ENCODE results near the gene CSNK1G1. TPM values are rescaled to one million over a fixed set of nuclear protein-coding genes. Genes with fewer than 3 reads are reported as not detected.

The CSNK1G1 gene
- total and polyA plus RNA-seq, 2 of the 8 experiments (the other 6 are each of a cell fraction or from before 2014, with no cell fraction given), result 6.0 to 12.9 TPM

DNA sequence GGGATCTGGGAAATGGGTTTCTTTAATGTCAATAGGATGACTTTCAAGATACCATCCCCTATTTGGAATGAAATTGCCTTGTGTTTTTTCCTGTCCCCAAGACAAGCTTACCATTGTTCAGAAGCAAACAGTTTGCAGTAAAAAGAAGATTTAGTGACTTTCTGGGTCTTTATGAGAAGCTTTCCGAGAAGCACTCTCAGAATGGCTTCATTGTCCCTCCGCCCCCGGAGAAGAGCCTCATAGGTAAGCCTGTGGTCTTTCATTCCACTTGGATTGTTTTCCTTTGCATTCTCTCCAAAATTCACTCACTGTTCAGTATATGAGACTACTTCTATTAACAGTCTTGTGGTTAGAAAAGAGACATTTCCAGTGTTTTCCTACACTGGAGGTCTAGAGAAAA, 230.0 kb downstream of the CSNK1G1 start:
- no peaks in the 10 kb centered on the region for H3K23me2 ChIP-seq (ENCODE audit: low read depth, low read length)
- H2AK5ac ChIP-seq (ENCODE audit: low read depth, low read length), result no peak overlapping the region
- no peak overlapping the region for H2BK5ac ChIP-seq (ENCODE audit: low read depth, low read length)
- H3K27ac ChIP-seq (ENCODE audit: low read depth, low read length), result no peak overlapping the region
- no peaks in the 10 kb centered on the region for H3K9me3 ChIP-seq (ENCODE audit: insufficient read depth in 2 of 2, low read depth in 1 of 2, low read length in 1 of 2)
- DNase-seq (ENCODE audit: low read depth in 1 of 2, low spot score in 2 of 2) (no peak), FAIRE-seq (no peak)
- H3K36me3 ChIP-seq (ENCODE audit: control insufficient read depth in 2 of 4, insufficient read depth in 4 of 4, low read length in 3 of 4), result peaks cover 10 to 42% (median 31%) of the 10 kb centered on the region in 4 experiments
- H3K4ac ChIP-seq (replicated peaks; ENCODE audit: insufficient read length, low read depth, low read length), result no peak overlapping the region
- POLR2A ChIA-PET (ENCODE audit: partially characterized antibody), result no interaction called here
- H4K20me1 ChIP-seq (replicated peaks in 1 of 2; ENCODE audit: control insufficient read depth in 1 of 2, insufficient read depth in 2 of 2, low read length in 2 of 2), result no peaks in the 10 kb centered on the region
- CTCF ChIA-PET (ENCODE audit: partially characterized antibody), result interaction anchor here (1.1 to 1.7 kb wide), 3 partner anchors 18 to 27 kb away, joined by 5 to 7 read pairs (median 5); no protein-coding TSS in a partner anchor
- no peak overlapping the region for H3K4me2 ChIP-seq (ENCODE audit: insufficient read depth in 1 of 2, low read depth in 2 of 2, low read length in 2 of 2)
- no peak overlapping the region for H4K5ac ChIP-seq (ENCODE audit: insufficient read length, low read depth, low read length)
- H3K27me3 ChIP-seq (replicated peaks in 1 of 4; ENCODE audit: control insufficient read depth in 3 of 4, extremely low read depth in 1 of 4, insufficient read depth in 3 of 4, low read length in 3 of 4), result no peaks in the 10 kb centered on the region
- no peak overlapping the region for H3K4me3 ChIP-seq (ENCODE audit: extremely low read depth in 1 of 4, insufficient read depth in 2 of 4, low read depth in 3 of 4, low read length in 4 of 4)
- no peak overlapping the region for H4K8ac ChIP-seq (ENCODE audit: extremely low read depth, insufficient read depth, low read length)
- no peaks in the 10 kb centered on the region for H3K79me2 ChIP-seq (ENCODE audit: control insufficient read depth in 1 of 2, insufficient read depth in 2 of 2, low read length in 2 of 2)
- H2BK120ac ChIP-seq (replicated peaks; ENCODE audit: low read depth, low read length), result no peak overlapping the region
- no peak overlapping the region for H2BK12ac ChIP-seq (ENCODE audit: low read depth, low read length)
- H3K56ac ChIP-seq (replicated peaks; ENCODE audit: insufficient read length, low read depth, low read length), result no peak overlapping the region
- no peak overlapping the region for H3K23ac ChIP-seq (ENCODE audit: insufficient read length)
- no peak overlapping the region for H2BK15ac ChIP-seq (ENCODE audit: low read length)
- no peaks in the 10 kb centered on the region for H3K4me1 ChIP-seq (replicated peaks in 1 of 4; ENCODE audit: control insufficient read depth in 3 of 4, insufficient read depth in 4 of 4, low read length in 3 of 4)
- H2AFZ ChIP-seq (ENCODE audit: low read length), result no peak overlapping the region
- no peak overlapping the region for H4K91ac ChIP-seq (replicated peaks; ENCODE audit: insufficient read length, low read length)
- no peaks in the 10 kb centered on the region; the same call in 1 of the 2 replicates for H3K79me1 ChIP-seq (ENCODE audit: low read depth, low read length)
- 65% methylated on average over 3 of the region's 3 CpGs; no CpG with 5 or more reads in 1 of the 2 experiments for WGBS, 2 experiments (ENCODE audit: extremely low coverage in 1 of 2, insufficient coverage in 1 of 2, insufficient read length in 1 of 2, insufficient replicate concordance in 2 of 2, low coverage in 1 of 2, low lambda C conversion rate in 2 of 2, missing lambda C conversion rate in 1 of 2)
- no peak overlapping the region for H3K9ac ChIP-seq (replicated peaks in 1 of 4; ENCODE audit: extremely low read depth in 1 of 4, low read depth in 3 of 4, low read length in 3 of 4)
- no peak overlapping the region for H3K18ac ChIP-seq (ENCODE audit: extremely low read depth, low read length)
- no peak overlapping the region for H3K14ac ChIP-seq (ENCODE audit: insufficient read length)
- H2BK20ac ChIP-seq (ENCODE audit: low read length), result no peak overlapping the region
- TF ChIP-seq ZNF274 (IDR thresholded peaks at IDR 0.05; ENCODE audit: borderline replicate concordance, extremely low read depth, low read length), result no peak
- TF ChIP-seq CREB1 (IDR thresholded peaks at IDR 0.05), result no peak
- no peak for TF ChIP-seq ASH2L (IDR thresholded peaks at IDR 0.05; ENCODE audit: low read length)
- TF ChIP-seq EGR1 (IDR thresholded peaks at IDR 0.05; ENCODE audit: borderline replicate concordance, low read depth, low read length), result no peak
- TF ChIP-seq BRCA1 (IDR thresholded peaks at IDR 0.05; ENCODE audit: low read depth, low read length), result no peak
- TF ChIP-seq CHD2 (IDR thresholded peaks at IDR 0.05; ENCODE audit: low read length), result no peak
- TF ChIP-seq ATF3 (IDR thresholded peaks at IDR 0.05; ENCODE audit: insufficient read depth, low read depth, low read length), result no peak
- TF ChIP-seq NRF1 (IDR thresholded peaks at IDR 0.05; ENCODE audit: low read depth, low read length), result no peak
- no peak for TF ChIP-seq RBBP5 (IDR thresholded peaks at IDR 0.05; ENCODE audit: borderline replicate concordance, low read depth, low read length)
- no peak for TF ChIP-seq TAF7 (optimal IDR thresholded peaks at IDR 0.05; ENCODE audit: borderline replicate concordance, low read depth, low read length)
- no peak for TF ChIP-seq SP2 (IDR thresholded peaks at IDR 0.05; ENCODE audit: low read length)
